Caco-2 (cell line): ENCODE measurements around the gene RPL9. TPM values are rescaled to one million over a fixed set of nuclear protein-coding genes. Genes with fewer than 3 reads are reported as not detected.
"Not testable (repeated sequence)": the region's sequence is repeated elsewhere in the genome, so short reads cannot be mapped to it uniquely, and the experiment has no call there.

ENCODE experiments used
- Bru-seq: library from RNA; stranded (reverse); fragments of 400-500 nt; gene quantifications from one replicate; lab custom pipeline; 2021; lab: Mats Ljungman, UMichigan
- BruChase-seq, 2 experiments: library from RNA; stranded (reverse); fragments of 400-500 nt; gene quantifications; one replicate each; lab custom pipeline; 2021; lab: Mats Ljungman, UMichigan
- BruUV-seq: library from RNA; stranded (reverse); fragments of 400-500 nt; replicated peaks from 2 replicates; lab custom pipeline; 2021; lab: Mats Ljungman, UMichigan
- CTCF ChIA-PET: fragments of 300-600 bp; sonication (Branson Sonifier 250); formaldehyde crosslinking; loops from one replicate; lab custom pipeline; 2022; ENCODE audit warnings: antibody characterized with exemption; lab: Charles Lee
- POLR2A ChIA-PET: fragments of 300-600 bp; sonication (Branson Sonifier 250); formaldehyde crosslinking; loops from one replicate; lab custom pipeline; 2022; ENCODE audit warnings: antibody characterized with exemption; lab: Charles Lee
- DNase-seq, 2 experiments: peaks; one replicate each; pipeline versions ENCODE4 v3.0.0 to v3.0.0-alpha.2; 2020 to 2022
- H3K27me3 ChIP-seq: replicated peaks from 2 replicates; pipeline ENCODE4 v1.6.0; 2011; ENCODE audit warnings: low read length; ENCODE audit not compliant: control insufficient read depth, insufficient read depth
- H3K36me3 ChIP-seq: 2 replicates; pipeline ENCODE4 v1.5.1; 2011; ENCODE audit warnings: low read length; ENCODE audit not compliant: control insufficient read depth, insufficient read depth
- H3K4me1 ChIP-seq: fragments of 250-450 bp; sonication (Bioruptor Pico); 2 replicates; pipeline ENCODE4 v1.5.1; 2020; ENCODE audit warnings: mild to moderate bottlenecking
- H3K4me3 ChIP-seq: 2 replicates; pipeline ENCODE4 v1.5.1; 2011; ENCODE audit warnings: low read depth, mild to moderate bottlenecking, control low read depth, low read length
- H3K9me3 ChIP-seq: fragments of 250-450 bp; sonication (Bioruptor Pico); 2 replicates; pipeline ENCODE4 v1.5.1; 2020; ENCODE audit warnings: mild to moderate bottlenecking, moderate library complexity
- H3K27ac Mint-ChIP-seq: one replicate; pipeline ENCODE4 v1.8.0; 2022; ENCODE audit warnings: mixed read lengths; ENCODE audit not compliant: unreplicated experiment
- H3K27me3 Mint-ChIP-seq: one replicate; pipeline ENCODE4 v1.8.0; 2022; ENCODE audit warnings: mixed read lengths; ENCODE audit not compliant: insufficient read depth, unreplicated experiment
- H3K36me3 Mint-ChIP-seq: one replicate; pipeline ENCODE4 v1.8.0; 2022; ENCODE audit warnings: mild to moderate bottlenecking, mixed read lengths; ENCODE audit not compliant: insufficient read depth, unreplicated experiment
- H3K4me1 Mint-ChIP-seq: one replicate; pipeline ENCODE4 v1.8.0; 2022; ENCODE audit warnings: low read depth, mixed read lengths; ENCODE audit not compliant: unreplicated experiment
- H3K4me3 Mint-ChIP-seq: one replicate; pipeline ENCODE4 v1.8.0; 2022; ENCODE audit warnings: mild to moderate bottlenecking, moderate library complexity, mixed read lengths; ENCODE audit not compliant: unreplicated experiment
- H3K9me3 Mint-ChIP-seq: one replicate; pipeline ENCODE4 v1.8.0; 2022; ENCODE audit warnings: mixed read lengths; ENCODE audit not compliant: unreplicated experiment
- CTCF ChIP-seq, 2 experiments: fragments of 200-600 bp in 1 of 2; IDR thresholded peaks; 1 replicate in 1 of 2; 2 replicates in 1 of 2; pipeline versions ENCODE4 v1.5.1 to v1.8.0; 2011 to 2022; ENCODE audit warnings: antibody characterized with exemption in 1 of 2, control low read depth in 1 of 2, inconsistent platforms in 1 of 2, low read depth in 1 of 2, low read length in 1 of 2, mild to moderate bottlenecking in 1 of 2, moderate library complexity in 1 of 2; ENCODE audit not compliant: insufficient read depth in 1 of 2, severe bottlenecking in 1 of 2, unreplicated experiment in 1 of 2
- intact Hi-C: fragments of 100-400 bp; cut with micrococcal nuclease; formaldehyde crosslinking; loops from one replicate; pipeline ENCODE4 v1.10.0; 2022; ENCODE audit not compliant: unreplicated experiment
- long read RNA-seq: library from polyadenylated mRNA; stranded (forward); transcript quantifications from one replicate; pipeline ENCODE4 v2.0.0, GENCODE V29; 2022
- total RNA-seq: library from RNA; stranded (reverse); gene quantifications from 2 replicates; pipeline ENCODE4 v1.2.3, GENCODE V29; 2022

Gene RPL9
- total RNA-seq (976 and 978 TPM in 2 replicates), Bru-seq, nascent RNA (percentile 100 among the genes with signal in this experiment), BruChase-seq, experiment 1, labeled RNA remaining after a 2-hour chase (percentile 99 among the genes with signal in this experiment), BruChase-seq, experiment 2, labeled RNA remaining after a 6-hour chase (percentile 99 among the genes with signal in this experiment)
- long read RNA-seq, transcript RPL9-214 (8 exons, 2,354 nt) = major isoform, 142 of 197 reads
- long read RNA-seq, transcript RPL9-203 (7 exons, 1,127 nt) = minor isoform, 42 of 197 reads
- long read RNA-seq, partial matches to known transcripts = 5 of 197 reads
- long read RNA-seq, other reads (novel, unspliced or antisense) = 5 of 197 reads

- peaks cover 11% of the 10 kb centered on the region for H3K4me1 ChIP-seq
- H3K4me3 ChIP-seq = peak within 1 kb of the TSS; percentile 76
- no peaks in the 10 kb centered on the region for H3K9me3 ChIP-seq
- ChIA-PET POLR2A (interaction anchor here (0.6 to 2.6 kb wide), 9 partner anchors 10 to 180 kb away, joined by 3 to 13 read pairs (median 4); partner anchors contain the start of genes RFC1, SMIM14 and UGDH), CTCF (interaction anchor here (0.6 to 1.4 kb wide), 3 partner anchors 11 to 68 kb away, joined by 3 to 8 read pairs (median 4); partner anchors contain the start of gene UGDH)
- no peaks in the 10 kb centered on the region for H3K9me3 Mint-ChIP-seq
- H3K4me1 Mint-ChIP-seq = peaks cover 6% of the 10 kb centered on the region
- BruUV-seq = no TSS peak
- H3K27me3 Mint-ChIP-seq = no peaks in the 10 kb centered on the region
- H3K36me3 ChIP-seq = peaks cover 8% of the 10 kb centered on the region
- peak within 1 kb of the TSS; percentile 88 for H3K4me3 Mint-ChIP-seq
- no peak for TF ChIP-seq CTCF (IDR thresholded peaks at IDR 0.05; ENCODE audit: insufficient read depth in 1 of 2, low read depth in 1 of 2, low read length in 1 of 2, severe bottlenecking in 1 of 2, unreplicated experiment in 1 of 2)
- peaks cover 67% of the 10 kb centered on the region for H3K36me3 Mint-ChIP-seq
- DNase-seq = peak; percentile 95 to 98
- intact Hi-C loops = loop anchor here (10.0 kb wide), 1 partner anchor 554 kb away; no protein-coding TSS in a partner anchor
- no peaks in the 10 kb centered on the region for H3K27me3 ChIP-seq
- peak within 1 kb of the TSS; percentile 96 for H3K27ac Mint-ChIP-seq
These were observed at the start of gene RPL9, which contains the start of gene LIAS for GRCh38 chr4:39458505-39459300. Gene RPL9, minus strand, starts transcription at chr4:39458922. Its CDS starts 483 bp downstream, at chr4:39458439. Gene LIAS, plus strand, starts transcription at chr4:39459056. Its CDS starts 62 bp downstream, at chr4:39459118.

GRCh38 chr4:39505581-39505980, 46.9 kb upstream of the RPL9 start:
- no peaks in the 10 kb centered on the region for H3K27me3 ChIP-seq
- TF ChIP-seq CTCF (IDR thresholded peaks at IDR 0.05; ENCODE audit: insufficient read depth in 1 of 2, low read depth in 1 of 2, low read length in 1 of 2, severe bottlenecking in 1 of 2, unreplicated experiment in 1 of 2) = no peak
- H3K36me3 ChIP-seq = peaks cover 5% of the 10 kb centered on the region
- no peaks in the 10 kb centered on the region for H3K9me3 Mint-ChIP-seq
- POLR2A ChIA-PET = interaction anchor here (0.5 to 1.3 kb wide), 2 partner anchors 22 to 69 kb away, joined by 3 to 8 read pairs; partner anchors contain the start of gene UGDH
- DNase-seq = no peak
- H3K4me3 ChIP-seq = no peak overlapping the region
- no peaks in the 10 kb centered on the region for H3K4me1 ChIP-seq
- no peak overlapping the region for H3K4me3 Mint-ChIP-seq
- H3K36me3 Mint-ChIP-seq = peaks cover 94% of the 10 kb centered on the region
- H3K27ac Mint-ChIP-seq = no peak overlapping the region
- no peaks in the 10 kb centered on the region for H3K9me3 ChIP-seq
- no peaks in the 10 kb centered on the region for H3K4me1 Mint-ChIP-seq
- no TSS peak for BruUV-seq
- CTCF ChIA-PET = interaction anchor here (0.6 kb wide), 1 partner anchor 10 kb away, joined by 4 read pairs; no protein-coding TSS in a partner anchor
- no peaks in the 10 kb centered on the region for H3K27me3 Mint-ChIP-seq
- intact Hi-C loops = no loop called here

GRCh38 chr4:39504538-39504937, 45.8 kb upstream of the RPL9 start:
- Mint-ChIP-seq H3K36me3 (peaks cover 94% of the 10 kb centered on the region), H3K4me3 (no peak overlapping the region), H3K4me1 (no peaks in the 10 kb centered on the region), H3K27me3 (no peaks in the 10 kb centered on the region), H3K27ac (no peak overlapping the region), H3K9me3 (no peaks in the 10 kb centered on the region)
- Histone ChIP-seq H3K36me3 (peaks cover 5% of the 10 kb centered on the region), H3K9me3 (no peaks in the 10 kb centered on the region), H3K4me3 (no peak overlapping the region), H3K27me3 (no peaks in the 10 kb centered on the region), H3K4me1 (no peaks in the 10 kb centered on the region)
- CTCF ChIA-PET = no interaction called here
- DNase-seq = no peak
- TF ChIP-seq CTCF (IDR thresholded peaks at IDR 0.05; ENCODE audit: insufficient read depth in 1 of 2, low read depth in 1 of 2, low read length in 1 of 2, severe bottlenecking in 1 of 2, unreplicated experiment in 1 of 2) = no peak
- POLR2A ChIA-PET = no interaction called here
- intact Hi-C loops = no loop called here
- BruUV-seq = no TSS peak

GRCh38 chr4:39502664-39503035, 43.9 kb upstream of the RPL9 start:
- H3K27me3 Mint-ChIP-seq, POLR2A ChIA-PET, H3K4me3 ChIP-seq, H3K4me3 Mint-ChIP-seq, H3K4me1 Mint-ChIP-seq, H3K4me1 ChIP-seq, CTCF ChIA-PET, H3K36me3 ChIP-seq, intact Hi-C loops, H3K9me3 Mint-ChIP-seq, H3K9me3 ChIP-seq, H3K27ac Mint-ChIP-seq, BruUV-seq, DNase-seq, H3K27me3 ChIP-seq: not testable (repeated sequence)
- H3K36me3 Mint-ChIP-seq = peaks cover 95% of the 10 kb centered on the region
